GM18502 (cell line): ENCODE measurements around the gene MYO18B.

Source experiments
- ATAC-seq: cut with Tn5 transposase; IDR thresholded peaks from one replicate; pipeline ENCODE4 v1.9.1; 2021; ENCODE audit warnings: mild to moderate bottlenecking; ENCODE audit not compliant: unreplicated experiment, poor library complexity

The MYO18B gene

GRCh38 chr22:25929321-25929878, 187.4 kb downstream of the MYO18B start:
- ATAC-seq, result no peak

- ATAC-seq, result no peak
These were observed 188.1 kb downstream of the MYO18B start for GRCh38 chr22:25930083-25930482.

DNA sequence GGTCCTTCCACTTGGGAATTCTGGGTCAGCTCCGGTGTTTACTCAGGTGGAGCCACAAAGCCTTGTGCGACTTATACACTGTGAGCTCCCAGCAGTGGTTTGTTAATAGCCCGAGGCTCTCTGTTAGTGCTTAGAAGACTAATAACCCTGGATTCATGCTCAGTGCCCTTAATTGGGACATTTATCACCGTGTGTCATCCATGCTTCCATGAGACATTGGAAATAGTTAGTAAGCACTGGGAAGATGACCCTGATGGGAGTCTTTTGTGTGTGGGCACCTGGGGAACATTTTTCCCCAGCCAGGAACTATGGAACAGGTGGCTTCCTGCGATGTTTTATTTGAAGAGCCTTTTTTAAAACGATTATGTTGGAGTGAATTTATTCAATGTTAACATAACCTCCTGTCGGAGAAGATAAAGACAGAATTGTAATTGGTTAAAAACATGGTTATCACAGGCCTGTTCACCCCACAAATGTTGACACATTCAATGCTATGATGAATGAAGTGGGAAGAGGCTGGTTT, 188.9 kb downstream of the MYO18B start:
- ATAC-seq, result no peak

DNA sequence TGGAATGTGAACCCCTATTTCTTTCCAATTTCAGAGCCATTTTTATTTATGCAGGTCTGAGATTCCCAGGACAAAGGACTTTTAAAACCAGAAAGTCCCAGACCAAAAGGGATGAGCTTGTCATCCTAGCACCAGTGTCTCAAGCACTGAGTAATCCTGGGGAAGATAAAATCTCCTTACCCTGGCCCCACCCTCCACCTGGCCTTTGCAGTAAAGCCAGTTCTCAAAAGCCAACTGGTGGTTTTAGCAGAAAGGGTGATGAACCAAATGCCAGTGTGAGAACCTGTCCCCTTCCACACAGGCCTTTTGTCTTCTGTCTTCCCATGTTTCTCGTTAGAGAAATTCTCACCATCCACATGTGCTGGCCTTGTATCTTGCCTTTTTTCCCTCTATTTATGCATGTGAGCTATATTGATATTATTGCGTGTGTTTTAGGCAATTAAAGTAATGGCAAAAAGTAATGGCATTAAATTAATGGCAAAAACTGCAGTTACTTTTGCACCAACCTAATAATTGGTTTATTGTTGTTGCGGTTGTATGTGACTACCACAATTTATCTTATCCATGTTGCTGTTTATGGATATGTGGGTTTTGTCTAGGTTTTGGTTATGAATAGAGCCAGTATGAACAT, 191.3 kb downstream of the MYO18B start:
- no peak for ATAC-seq

DNA sequence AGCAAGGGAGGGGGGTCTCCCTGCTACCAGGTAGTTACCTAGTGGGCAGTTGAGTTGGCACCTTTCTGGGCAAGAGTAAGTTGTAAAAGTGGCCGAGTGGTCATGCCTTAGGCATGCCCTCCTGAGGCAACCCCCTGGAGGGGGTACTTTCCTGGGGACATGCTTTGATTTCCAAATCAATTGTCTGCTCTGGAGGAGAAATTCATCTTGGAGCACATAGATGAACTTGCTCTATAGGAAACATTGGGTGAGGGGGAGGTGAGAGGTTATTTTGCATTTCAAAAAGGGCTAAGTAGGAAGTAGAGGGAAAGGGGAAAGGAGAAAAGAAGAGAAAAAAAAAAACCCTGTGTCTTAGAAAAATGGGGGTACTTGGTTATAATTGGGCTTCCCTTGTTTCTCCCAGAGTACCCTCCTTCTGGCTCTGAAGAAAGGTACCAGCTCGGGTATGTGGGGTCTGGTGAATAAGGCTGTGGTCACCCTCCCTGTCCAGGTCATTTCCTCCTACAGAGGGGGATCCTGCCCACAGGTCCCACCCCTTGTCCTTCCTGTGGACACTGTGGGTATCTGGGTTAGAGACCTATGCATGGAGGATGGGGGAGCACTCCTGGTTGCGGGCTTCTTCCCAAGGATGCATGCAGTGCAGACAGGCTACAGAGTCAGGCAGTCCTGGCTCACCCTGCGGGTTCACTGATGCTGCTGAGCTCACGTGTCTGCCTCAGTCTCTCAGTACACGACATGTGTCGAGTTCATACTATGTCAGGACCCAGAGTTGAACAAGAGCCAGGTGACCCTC, 193.5 kb downstream of the MYO18B start:
- no peak for ATAC-seq

- ATAC-seq, result no peak
These were observed 196.2 kb downstream of the MYO18B start for GRCh38 chr22:25938151-25938550.

GRCh38 chr22:25939384-25939783, 197.4 kb downstream of the MYO18B start:
- ATAC-seq, result no peak

- ATAC-seq, result no peak
These were observed 198.5 kb downstream of the MYO18B start for GRCh38 chr22:25940479-25940878.

DNA sequence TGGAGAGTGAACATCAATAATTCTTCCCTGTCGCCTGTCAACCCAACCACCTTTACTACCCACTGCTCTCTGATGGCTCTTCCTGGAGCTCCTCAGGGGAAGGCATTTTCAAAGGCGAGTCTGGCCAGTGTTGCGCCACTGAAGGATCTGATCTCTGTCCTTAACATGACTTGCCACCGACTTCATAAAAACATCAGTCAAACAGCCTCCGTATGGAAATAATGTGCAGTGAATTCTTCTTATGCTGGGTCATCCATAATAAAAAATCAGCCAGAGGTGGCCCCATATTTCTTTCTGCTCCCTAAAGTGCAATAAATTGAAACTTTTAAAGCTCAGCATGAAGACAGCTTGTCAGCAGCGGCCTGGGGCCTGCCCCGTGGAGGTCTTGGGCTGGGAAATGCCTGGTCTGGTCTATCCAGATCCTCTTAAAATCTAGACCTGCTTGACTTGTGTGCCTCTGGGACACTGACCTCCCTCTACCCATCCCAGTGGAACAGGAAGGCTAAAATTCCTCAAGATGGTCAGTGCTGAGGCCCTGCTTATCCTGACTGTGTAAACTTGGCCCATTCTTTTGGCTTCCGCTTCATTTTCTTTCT, 199.5 kb downstream of the MYO18B start:
- ATAC-seq, result no peak

DNA sequence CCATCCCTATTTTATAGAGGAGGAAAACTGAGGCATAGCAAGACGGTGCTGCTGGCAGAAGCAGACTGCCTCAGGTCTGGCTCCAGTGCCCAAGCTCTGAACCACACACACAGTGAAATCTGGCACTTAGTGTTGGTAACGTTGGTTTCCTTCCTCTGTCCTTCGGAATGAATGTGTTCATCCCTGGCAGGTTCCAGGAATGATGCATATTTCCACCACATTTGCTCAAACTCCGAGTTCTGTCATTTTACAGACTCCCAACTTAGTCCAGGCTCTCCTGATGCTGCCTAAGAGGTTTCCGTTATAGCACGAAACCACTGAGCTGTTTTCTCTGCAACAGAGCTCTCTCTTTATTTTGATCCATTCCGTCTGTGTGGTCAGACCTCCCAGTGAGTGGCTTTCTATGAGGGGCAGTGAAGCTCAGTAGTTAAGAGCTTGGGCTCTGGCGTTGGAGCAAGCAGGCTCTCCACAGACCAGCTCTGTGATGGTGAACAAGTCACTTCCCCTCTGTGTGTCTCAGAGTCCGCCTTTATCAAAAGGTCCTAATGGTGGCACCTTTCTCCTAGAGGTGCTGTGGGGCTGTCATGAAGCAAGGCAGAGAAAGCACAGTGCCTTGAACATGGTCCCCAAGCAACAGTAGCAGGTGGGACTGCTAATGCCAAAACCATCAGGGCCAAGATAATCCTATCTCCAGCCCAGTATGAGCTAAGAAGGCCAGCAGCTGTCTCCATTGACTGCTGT, 200.3 kb downstream of the MYO18B start:
- ATAC-seq, result no peak

- ATAC-seq, result no peak
These were observed 200.9 kb downstream of the MYO18B start for GRCh38 chr22:25942856-25943411.

DNA sequence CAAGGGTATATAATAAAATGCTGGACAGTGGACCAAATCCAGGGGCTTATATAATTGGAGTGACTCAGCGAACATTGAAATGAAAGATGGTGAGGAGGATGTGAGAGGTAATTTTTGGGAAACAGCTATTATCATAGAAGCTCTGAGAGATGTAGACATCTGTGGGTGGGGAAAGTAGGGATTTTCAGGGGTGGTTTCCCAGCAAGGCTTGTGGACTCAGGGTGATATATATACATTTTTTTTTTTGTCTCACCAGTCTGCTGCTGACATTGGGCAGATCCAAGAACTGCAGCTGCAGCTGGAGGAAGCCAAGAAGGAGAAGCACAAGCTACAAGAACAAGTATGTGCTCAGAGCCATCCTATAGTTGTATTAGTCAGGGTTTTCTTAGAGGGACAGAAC, 208.1 kb downstream of the MYO18B start:
- ATAC-seq, result no peak

DNA sequence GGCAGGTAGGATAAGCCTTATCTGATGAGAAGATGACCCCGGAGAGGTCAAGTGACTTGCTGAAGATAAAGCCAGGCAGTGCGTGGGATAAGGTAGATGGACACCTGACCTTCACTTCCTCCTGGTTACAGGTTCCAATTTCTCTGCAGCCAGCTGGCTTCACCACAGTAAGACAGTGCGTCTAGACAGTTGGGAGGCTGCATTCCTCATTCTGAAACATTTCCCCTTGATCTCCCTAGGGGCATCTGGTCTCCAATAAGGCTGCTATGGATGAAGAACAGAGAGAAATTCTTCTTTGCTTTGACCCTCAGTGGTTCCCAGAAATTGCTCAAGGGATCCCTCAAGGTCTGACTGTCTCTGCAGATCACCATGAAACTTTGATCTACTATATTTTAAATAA, 211.3 kb downstream of the MYO18B start:
- ATAC-seq, result no peak

DNA sequence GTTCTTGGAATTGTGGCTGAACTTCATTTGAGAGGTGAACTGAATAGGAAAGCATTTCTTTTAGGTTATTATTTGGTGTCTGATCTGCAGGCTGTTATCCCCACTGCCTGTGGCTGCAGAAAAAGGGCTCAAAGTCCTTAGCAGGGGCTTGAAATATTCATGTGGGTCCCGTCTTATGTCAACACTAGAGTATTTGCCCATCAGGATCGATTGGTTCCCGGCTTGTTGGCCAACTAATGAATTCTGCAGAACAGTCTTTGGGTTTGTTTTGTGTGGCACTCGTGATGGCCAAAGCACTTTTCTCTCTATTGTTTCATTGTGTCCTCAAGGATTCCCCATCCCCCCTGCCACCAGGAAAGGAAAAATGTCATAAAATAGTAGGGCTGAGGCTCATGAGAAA, 211.9 kb downstream of the MYO18B start:
- no peak for ATAC-seq

- ATAC-seq, result no peak
These were observed 213.3 kb downstream of the MYO18B start for GRCh38 chr22:25955323-25955722.

GRCh38 chr22:25956801-25957200, 214.8 kb downstream of the MYO18B start:
- no peak for ATAC-seq

DNA sequence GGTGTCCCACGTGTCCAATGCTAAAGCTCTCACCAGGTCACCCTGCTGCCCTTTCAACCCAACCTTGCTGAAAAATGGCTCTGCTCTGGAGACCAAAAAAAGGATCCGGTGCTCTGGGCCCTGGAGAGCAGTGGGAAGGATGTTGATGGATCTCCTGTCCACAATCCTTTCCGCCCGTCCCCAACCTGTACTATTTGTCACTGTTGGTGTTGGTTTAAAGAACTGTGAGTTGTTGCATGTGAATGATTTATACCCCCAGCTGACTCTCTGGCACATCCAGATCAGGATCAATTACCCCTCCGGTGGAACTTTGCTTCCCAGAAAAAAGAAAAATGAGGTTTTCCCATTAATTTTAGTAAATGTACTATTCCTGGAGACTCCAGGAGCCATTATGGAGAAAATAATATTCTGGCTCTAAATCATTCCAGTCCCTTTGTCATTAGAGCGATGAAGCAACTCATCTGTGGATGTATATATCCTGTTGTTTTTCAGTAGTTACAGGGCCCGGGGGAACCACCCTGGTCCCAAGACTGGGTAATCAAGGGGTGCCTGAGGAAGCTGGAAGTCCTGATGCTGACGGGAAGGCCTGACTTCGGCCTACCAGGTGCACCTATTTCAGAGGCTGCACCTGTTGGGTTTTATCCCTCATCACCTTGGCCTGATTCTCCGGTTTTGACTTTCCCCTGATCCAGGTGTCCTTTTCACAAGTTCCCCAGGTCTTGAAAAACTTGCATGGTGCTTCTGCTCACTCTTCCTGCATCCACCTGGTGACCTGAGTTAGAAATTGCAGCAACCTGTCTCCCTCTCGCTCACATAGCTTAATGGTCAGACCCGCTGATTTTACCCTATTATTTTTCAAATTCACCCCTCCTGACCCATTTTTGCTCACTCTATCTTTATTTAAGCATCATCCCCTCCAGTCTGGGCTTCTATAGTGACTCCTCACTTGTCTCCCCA, 218.1 kb downstream of the MYO18B start:
- no peak for ATAC-seq

DNA sequence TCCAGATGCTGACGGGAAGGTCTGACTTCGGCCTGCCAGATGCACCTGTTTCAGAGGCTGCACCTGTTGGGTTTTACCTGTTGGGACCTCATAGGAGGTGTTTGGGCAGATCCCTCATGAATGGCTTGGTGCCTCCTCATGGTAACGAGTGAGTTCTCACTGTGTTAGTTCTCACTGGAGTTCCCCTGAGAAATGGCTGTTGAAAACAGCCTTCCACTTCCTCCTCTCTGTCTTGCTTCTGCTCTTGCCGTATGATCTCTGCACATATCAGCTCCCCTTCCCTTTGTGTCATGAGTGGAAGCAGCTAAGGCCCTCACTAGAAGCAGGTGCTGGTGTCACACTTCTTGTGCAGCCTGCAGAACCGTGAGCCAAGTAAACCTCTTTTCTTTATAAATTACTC, 219.7 kb downstream of the MYO18B start:
- ATAC-seq, result no peak

DNA sequence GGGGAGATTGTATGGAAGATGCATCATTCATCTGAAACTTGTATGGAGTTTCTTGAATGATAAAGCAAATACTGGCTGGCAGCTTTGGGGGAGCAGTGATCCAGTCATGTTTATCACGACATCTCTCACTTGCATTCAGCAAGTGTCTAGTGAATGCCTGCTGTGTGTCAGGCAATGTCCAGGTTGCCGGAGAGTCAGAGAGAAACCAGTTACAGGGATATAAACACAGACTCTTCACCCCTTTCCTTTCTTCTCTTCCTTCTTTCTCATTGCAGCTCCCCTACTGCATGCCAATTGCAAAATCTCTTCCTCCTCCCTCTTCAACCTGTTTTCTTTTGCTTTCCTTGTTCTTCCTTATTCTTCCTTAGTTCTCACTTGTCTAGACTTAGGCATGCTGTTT, 220.7 kb downstream of the MYO18B start:
- no peak for ATAC-seq
